IMR-90 (cell line): ENCODE measurements around the gene THOP1. TPM values are rescaled to one million over a fixed set of nuclear protein-coding genes. Genes with fewer than 3 reads are reported as not detected.
A peak's percentile ranks its signal among the peaks of the same experiment; 100 is the strongest.

ENCODE experiments used
- ATAC-seq: fragments of 200-7000 bp; cut with Tn5 transposase; 2 replicates; pipeline ENCODE4 v1.9.1; 2020; ENCODE audit warnings: low read depth, mild to moderate bottlenecking, moderate library complexity
- BruUV-seq: library from RNA; stranded (reverse); fragments of 400-500 nt; replicated peaks from 2 replicates; lab custom pipeline; 2021; lab: Mats Ljungman, UMichigan
- CTCF ChIA-PET: fragments of 300-600 bp; formaldehyde crosslinking; extraction: SDS; loops from one replicate; lab custom pipeline; 2021; ENCODE audit warnings: antibody characterized with exemption; lab: Yijun Ruan, JAX
- POLR2A ChIA-PET: fragments of 300-600 bp; sonication (Branson Sonifier 250); formaldehyde crosslinking; loops from one replicate; lab custom pipeline; 2022; ENCODE audit warnings: antibody characterized with exemption; ENCODE audit not compliant: unreplicated experiment; lab: Charles Lee
- DNase-seq: peaks from one replicate; pipeline ENCODE4 v3.0.0; 2013
- H2AFZ ChIP-seq: replicated peaks from 2 replicates; pipeline ENCODE3; 2013; ENCODE audit warnings: low read length, mild to moderate bottlenecking; ENCODE audit not compliant: poor library complexity
- H2AK5ac ChIP-seq: 2 replicates; pipeline ENCODE4 v1.6.1; 2013; ENCODE audit warnings: low read depth, low read length, inconsistent platforms
- H2AK9ac ChIP-seq: replicated peaks from 2 replicates; pipeline ENCODE3; 2013; ENCODE audit warnings: mild to moderate bottlenecking, low read depth, low read length, moderate library complexity; ENCODE audit not compliant: poor library complexity
- H2BK120ac ChIP-seq: 2 replicates; pipeline ENCODE4 v1.6.1; 2013; ENCODE audit warnings: low read depth, low read length, inconsistent platforms
- H2BK15ac ChIP-seq: 3 replicates; pipeline ENCODE4 v1.6.1; 2013; ENCODE audit warnings: low read depth, low read length, inconsistent platforms
- H2BK20ac ChIP-seq: 2 replicates; pipeline ENCODE4 v1.6.1; 2013; ENCODE audit warnings: low read depth, mild to moderate bottlenecking, inconsistent platforms, low read length, moderate library complexity
- H2BK5ac ChIP-seq: 2 replicates; pipeline ENCODE4 v1.6.1; 2013; ENCODE audit warnings: mild to moderate bottlenecking, low read depth, low read length, inconsistent platforms; ENCODE audit not compliant: poor library complexity, severe bottlenecking
- H3K14ac ChIP-seq: replicated peaks from 2 replicates; pipeline ENCODE4 v1.6.1; 2013; ENCODE audit warnings: low read depth, low read length, inconsistent platforms
- H3K18ac ChIP-seq: 2 replicates; pipeline ENCODE4 v1.6.1; 2013; ENCODE audit warnings: low read depth, low read length, control low read depth
- H3K23ac ChIP-seq: 2 replicates; pipeline ENCODE4 v1.6.1; 2013; ENCODE audit warnings: low read depth, low read length, inconsistent platforms
- H3K27ac ChIP-seq: 2 replicates; pipeline ENCODE4 v1.5.1; 2013; ENCODE audit warnings: mild to moderate bottlenecking, control low read depth, low read length; ENCODE audit not compliant: insufficient read depth
- H3K27me3 ChIP-seq: 2 replicates; pipeline ENCODE4 v1.6.1; 2013; ENCODE audit warnings: low read length; ENCODE audit not compliant: control insufficient read depth, insufficient read depth
- H3K36me3 ChIP-seq: 2 replicates; pipeline ENCODE4 v1.6.1; 2013; ENCODE audit warnings: low read length, mixed read lengths; ENCODE audit not compliant: control insufficient read depth, insufficient read depth
- H3K4ac ChIP-seq: 2 replicates; pipeline ENCODE4 v1.6.1; 2013; ENCODE audit warnings: low read depth, low read length, inconsistent platforms
- H3K4me1 ChIP-seq: 2 replicates; pipeline ENCODE4 v1.6.1; 2013; ENCODE audit warnings: low read length, mixed read lengths; ENCODE audit not compliant: control insufficient read depth, insufficient read depth
- H3K4me2 ChIP-seq: 2 replicates; pipeline ENCODE4 v1.6.1; 2013; ENCODE audit warnings: low read depth, mild to moderate bottlenecking, control low read depth, low read length, moderate library complexity
- H3K4me3 ChIP-seq: 2 replicates; pipeline ENCODE4 v1.5.1; 2013; ENCODE audit warnings: low read depth, mild to moderate bottlenecking, control low read depth, low read length, moderate library complexity; ENCODE audit not compliant: insufficient read depth
- H3K56ac ChIP-seq: 2 replicates; pipeline ENCODE4 v1.6.1; 2013; ENCODE audit warnings: low read length, inconsistent platforms; ENCODE audit not compliant: insufficient read depth; ENCODE audit errors: extremely low read depth
- H3K79me1 ChIP-seq, 2 experiments: 2 replicates each; pipeline ENCODE4 v1.6.1; 2013; ENCODE audit warnings: low read length in 2 of 2, inconsistent platforms in 1 of 2, low read depth in 1 of 2
- H3K9ac ChIP-seq: 2 replicates; pipeline ENCODE4 v1.6.1; 2013; ENCODE audit warnings: low read depth, low read length, control low read depth
- H3K9me1 ChIP-seq: 2 replicates; pipeline ENCODE4 v1.6.1; 2013; ENCODE audit warnings: low read length, inconsistent platforms; ENCODE audit not compliant: insufficient read depth
- H3K9me3 ChIP-seq: 2 replicates; pipeline ENCODE4 v1.6.1; 2013; ENCODE audit warnings: low read length; ENCODE audit not compliant: control insufficient read depth, insufficient read depth
- H4K20me1 ChIP-seq: 2 replicates; pipeline ENCODE4 v1.6.1; 2013; ENCODE audit warnings: low read length, inconsistent platforms; ENCODE audit not compliant: insufficient read depth
- H4K5ac ChIP-seq: 2 replicates; pipeline ENCODE4 v1.6.1; 2013; ENCODE audit warnings: mild to moderate bottlenecking, low read depth, low read length, control low read depth
- H4K8ac ChIP-seq, 2 experiments: 2 replicates each; pipeline ENCODE4 v1.6.1; 2013; ENCODE audit warnings: low read depth in 2 of 2, low read length in 2 of 2, control low read depth in 1 of 2, inconsistent platforms in 1 of 2
- H4K91ac ChIP-seq: 2 replicates; pipeline ENCODE4 v1.6.1; 2013; ENCODE audit warnings: low read depth, low read length, inconsistent platforms; ENCODE audit not compliant: insufficient read depth
- CEBPB ChIP-seq: IDR thresholded peaks from 2 replicates; pipeline ENCODE4 v1.6.1; 2012; ENCODE audit warnings: low read depth, low read length, improper control_type of control experiment
- CTCF ChIP-seq: conservative IDR thresholded peaks from 2 replicates; pipeline ENCODE4 v1.5.1; 2012; ENCODE audit warnings: mild to moderate bottlenecking, low read depth, low read length, improper control_type of control experiment
- FOS ChIP-seq: fragments of 150-350 bp; IDR thresholded peaks from 2 replicates; pipeline ENCODE4 v1.6.1; 2016; ENCODE audit warnings: low read depth, low read length
- MAZ ChIP-seq: IDR thresholded peaks from 2 replicates; pipeline ENCODE4 v1.6.1; 2012; ENCODE audit warnings: low read depth, mild to moderate bottlenecking, low read length, improper control_type of control experiment, moderate library complexity, borderline replicate concordance
- NFE2L2 ChIP-seq: fragments of 150-350 bp; IDR thresholded peaks from 2 replicates; pipeline ENCODE4 v1.6.1; 2016; ENCODE audit warnings: low read depth, mild to moderate bottlenecking, low read length
- POLR2A ChIP-seq: IDR thresholded peaks from 2 replicates; pipeline ENCODE4 v1.6.1; 2012; ENCODE audit warnings: mild to moderate bottlenecking, low read depth, low read length
- RAD21 ChIP-seq: IDR thresholded peaks from 2 replicates; pipeline ENCODE4 v1.6.1; 2012; ENCODE audit warnings: low read length, improper control_type of control experiment
- RCOR1 ChIP-seq: IDR thresholded peaks from 2 replicates; pipeline ENCODE4 v1.6.1; 2012; ENCODE audit warnings: mild to moderate bottlenecking, low read length, improper control_type of control experiment; ENCODE audit not compliant: insufficient replicate concordance
- SMC3 ChIP-seq: fragments of 150-350 bp; IDR thresholded peaks from 2 replicates; pipeline ENCODE4 v1.6.1; 2016; ENCODE audit warnings: low read depth, mild to moderate bottlenecking, antibody characterized with exemption, low read length, moderate library complexity
- WGBS, 2 experiments: methylation state at CpG; one replicate each; pipeline versions ENCODE4 v1.1.5 to v1.1.7; 2013; ENCODE audit warnings: missing lambda C conversion rate in 2 of 2; ENCODE audit not compliant: insufficient read length in 1 of 2; ENCODE audit errors: extremely low coverage in 2 of 2; 5-methylcytosine and 5-hydroxymethylcytosine counted together
- dilution Hi-C: fragments of 300-500 bp; cut with HindIII; formaldehyde crosslinking; loops from one replicate; pipeline ENCODE4 v1.14.3; 2018; ENCODE audit warnings: low sequenced_read_pairs; ENCODE audit not compliant: unreplicated experiment
- in situ Hi-C: fragments of 300-500 bp; cut with MboI; formaldehyde crosslinking; loops from 3 replicates; pipeline ENCODE4 v1.14.3; 2019; ENCODE audit warnings: low sequenced_read_pairs, inconsistent platforms, mixed read lengths
- intact Hi-C: fragments of 100-400 bp; cut with micrococcal nuclease; formaldehyde crosslinking; loops from 2 replicates; pipeline ENCODE4 v1.10.0; 2022
- polyA plus RNA-seq, 3 experiments: library from polyadenylated mRNA; depleted of rRNA; stranded (reverse); fragments of >200 nt; gene quantifications; 2 replicates each; pipeline ENCODE4 v1.2.3, GENCODE V29; 2012; ENCODE audit warnings: low replicate concordance in 1 of 3
- total RNA-seq: library from RNA; depleted of rRNA; stranded (reverse); fragments of >200 nt; gene quantifications from 2 replicates; pipeline ENCODE4 v1.2.3, GENCODE V29; 2012
- TF ChIP-seq, protein P1 (sequence below): fragments of 150-350 bp; IDR thresholded peaks from 2 replicates; pipeline ENCODE4 v1.6.1; 2017; ENCODE audit warnings: mild to moderate bottlenecking, antibody characterized with exemption, low read length, low read depth

THOP1 gene
- total and polyA plus RNA-seq, 2 of the 4 experiments (the other 2 are of a cell fraction): 57.5 to 91.9 TPM

DNA sequence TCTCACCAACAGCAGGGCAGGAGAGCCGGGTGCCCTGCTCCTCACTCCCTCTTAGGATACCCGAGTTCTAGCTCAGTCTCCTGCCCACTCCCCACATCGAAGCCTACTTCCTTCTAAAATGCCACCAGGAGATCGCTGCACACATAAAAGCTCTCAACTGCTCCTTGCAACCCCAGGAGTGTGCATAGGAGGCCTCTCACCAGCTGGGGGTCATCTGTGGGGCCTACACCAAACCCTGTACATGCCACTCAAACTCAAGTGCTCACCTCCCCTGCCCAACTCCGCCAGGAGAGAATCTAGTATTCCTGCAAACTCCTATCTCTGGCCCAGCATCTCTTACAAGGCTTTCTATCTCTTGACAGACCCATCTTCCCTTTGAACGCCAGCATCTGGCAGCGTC, 5.0 kb upstream of the THOP1 start:
- CTCF ChIA-PET: no interaction called here
- Histone ChIP-seq H2AK5ac (no peak overlapping the region), H3K36me3 (peaks cover 2% of the 10 kb centered on the region), H3K9ac (no peak overlapping the region), H3K27me3 (no peaks in the 10 kb centered on the region), H2AK9ac (peak overlapping the region; percentile 57), H3K27ac (no peak overlapping the region), H4K8ac (no peak overlapping the region), H3K18ac (no peak overlapping the region), H3K23ac (no peak overlapping the region), H3K4ac (no peak overlapping the region), H2AFZ (no peak overlapping the region), H3K56ac (no peak overlapping the region), H3K79me1 (peaks cover 5 to 70% of the 10 kb centered on the region in 2 experiments; a peak in 2 of 4 replicates), H3K9me3 (no peaks in the 10 kb centered on the region), H4K20me1 (peaks cover 67% of the 10 kb centered on the region), H2BK20ac (no peak overlapping the region), H3K14ac (no peak overlapping the region), H3K4me3 (no peak overlapping the region), H2BK5ac (no peak overlapping the region), H2BK120ac (no peak overlapping the region), H3K9me1 (peaks cover 5% of the 10 kb centered on the region; the same call in 1 of the 2 replicates), H4K91ac (no peak overlapping the region), H3K4me2 (no peak overlapping the region), H3K4me1 (peaks cover 4% of the 10 kb centered on the region; the same call in 1 of the 2 replicates), H4K5ac (no peak overlapping the region), H2BK15ac (no peak overlapping the region)
- TF ChIP-seq MAZ: no peak
- TF ChIP-seq RAD21: no peak
- no peak for TF ChIP-seq NFE2L2
- no peak for TF ChIP-seq FOS
- TF ChIP-seq CTCF: no peak
- TF ChIP-seq, protein P1, sequence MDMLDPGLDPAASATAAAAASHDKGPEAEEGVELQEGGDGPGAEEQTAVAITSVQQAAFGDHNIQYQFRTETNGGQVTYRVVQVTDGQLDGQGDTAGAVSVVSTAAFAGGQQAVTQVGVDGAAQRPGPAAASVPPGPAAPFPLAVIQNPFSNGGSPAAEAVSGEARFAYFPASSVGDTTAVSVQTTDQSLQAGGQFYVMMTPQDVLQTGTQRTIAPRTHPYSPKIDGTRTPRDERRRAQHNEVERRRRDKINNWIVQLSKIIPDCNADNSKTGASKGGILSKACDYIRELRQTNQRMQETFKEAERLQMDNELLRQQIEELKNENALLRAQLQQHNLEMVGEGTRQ: no peak
- TF ChIP-seq CEBPB: no peak
- TF ChIP-seq SMC3: no peak
- TF ChIP-seq RCOR1: no peak
- no peak for TF ChIP-seq POLR2A
- WGBS, 2 experiments: 100% methylated on average over 4 of the region's 7 CpGs; no CpG with 5 or more reads in 1 of the 2 experiments
- POLR2A ChIA-PET: no interaction called here
- intact Hi-C loops: no loop called here
- dilution Hi-C loops: no loop called here
- no TSS peak for BruUV-seq
- ATAC-seq (no peak), DNase-seq (no peak)
- in situ Hi-C loops: no loop called here
